ENCODE data around the gene TMIE. TPM values are rescaled to one million over a fixed set of nuclear protein-coding genes. Genes with fewer than 3 reads are reported as not detected.
A peak's percentile ranks its signal among the peaks of the same experiment; 100 is the strongest.

Gene TMIE
- total RNA-seq, 1 donor from 2014 or later, result 0.29 TPM

DNA sequence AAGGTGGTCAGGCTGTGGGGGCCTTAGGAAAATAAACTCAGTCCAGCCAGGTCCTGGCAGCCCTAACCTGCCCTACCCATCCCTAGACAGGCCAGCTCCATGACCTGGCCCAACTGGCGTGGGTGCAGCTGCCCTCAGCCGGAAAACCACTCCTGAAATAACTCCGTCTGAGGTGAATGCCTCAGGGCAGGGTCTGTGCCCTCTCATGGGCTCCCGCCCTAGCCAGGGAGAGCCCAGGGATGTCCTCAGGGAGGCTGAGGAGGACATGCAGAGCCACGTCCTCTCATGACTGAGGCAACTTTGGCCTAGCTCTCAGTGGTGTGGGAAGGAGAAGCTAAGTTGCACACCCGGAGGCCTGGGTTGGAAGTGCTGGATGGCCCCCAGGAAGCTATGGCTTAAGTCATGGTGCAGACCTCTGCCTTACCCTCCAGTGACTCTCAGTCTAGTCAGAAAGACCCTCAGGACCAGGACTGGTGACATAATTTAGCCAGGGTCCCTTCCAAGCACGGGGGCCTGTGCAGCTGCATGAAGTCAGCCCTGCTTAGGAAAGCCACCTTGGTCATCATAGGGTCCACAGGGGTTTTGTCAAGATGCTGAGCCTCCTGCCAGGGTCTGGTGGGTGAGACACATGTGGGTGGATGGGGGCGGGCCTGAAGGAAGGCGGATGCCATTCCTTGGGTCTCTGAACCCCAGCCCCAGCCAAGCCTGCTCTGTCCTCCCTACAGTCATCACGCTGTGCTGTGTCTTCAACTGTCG, 7.4 kb downstream of the TMIE start:
- no peak for DNase-seq (ENCODE audit: low spot score)

DNA sequence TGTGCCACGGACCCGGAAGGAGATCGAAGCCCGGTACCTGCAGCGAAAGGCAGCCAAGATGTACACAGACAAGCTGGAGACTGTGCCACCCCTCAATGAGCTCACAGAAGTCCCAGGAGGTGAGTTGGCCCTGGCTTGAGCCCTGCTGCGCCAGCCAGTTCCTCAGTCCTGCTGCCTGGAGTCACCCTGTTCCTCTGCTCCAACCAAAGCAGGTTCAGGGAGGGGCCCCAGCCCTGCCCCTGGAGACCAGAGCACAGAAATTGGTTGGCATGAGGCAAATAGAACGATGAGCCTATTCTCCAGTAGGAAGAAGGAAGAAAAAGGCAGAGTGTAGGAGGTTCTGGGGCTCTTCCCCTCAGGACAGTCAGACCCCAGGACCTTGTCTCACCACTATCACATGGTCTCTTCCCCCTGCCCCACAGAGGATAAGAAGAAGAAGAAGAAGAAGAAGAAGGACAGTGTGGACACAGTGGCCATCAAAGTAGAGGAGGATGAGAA, 8.0 kb downstream of the TMIE start:
- DNase-seq (ENCODE audit: low spot score), result no peak

DNA sequence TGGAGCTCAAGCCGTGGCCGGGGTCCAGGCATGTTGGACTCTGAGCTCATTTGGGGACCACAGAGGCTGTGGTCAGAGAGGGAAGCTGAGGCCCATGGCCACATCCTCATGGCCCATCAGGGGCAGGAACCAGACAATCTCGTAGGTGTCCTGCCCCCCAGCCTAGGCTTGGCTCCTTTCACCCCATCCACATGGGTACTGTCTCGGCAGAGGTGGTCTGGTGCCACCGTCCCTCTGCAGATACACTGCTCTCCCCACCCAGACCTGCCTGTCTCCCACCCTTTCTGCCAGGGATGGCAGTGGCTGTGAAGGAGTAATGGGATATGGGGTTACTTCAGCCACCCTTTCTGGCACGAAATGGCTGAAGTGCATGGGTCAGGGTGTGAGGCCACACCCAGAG, 8.5 kb downstream of the TMIE start:
- DNase-seq (ENCODE audit: low spot score), result no peak

DNA sequence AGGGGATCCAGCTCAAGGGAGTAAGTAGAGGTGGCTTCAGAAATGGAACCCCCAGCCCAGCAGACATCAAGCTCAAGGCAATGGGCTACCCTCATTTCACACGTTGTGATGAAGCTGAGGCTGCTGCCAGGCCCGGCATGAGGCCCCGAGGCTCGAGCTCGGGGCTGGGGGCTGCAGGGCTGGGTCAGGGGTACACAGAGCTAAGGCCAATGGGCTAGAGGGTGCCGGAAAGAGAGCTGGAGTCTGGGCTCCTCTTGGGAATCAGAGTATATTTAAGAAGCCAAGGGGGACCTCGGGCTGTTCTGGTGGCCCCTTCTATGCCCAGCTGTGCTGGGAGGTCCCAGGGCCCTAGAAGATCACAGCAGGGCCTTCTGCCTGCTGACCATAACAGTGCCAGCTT, 9.0 kb downstream of the TMIE start:
- no peak for DNase-seq (ENCODE audit: low spot score)

DNA sequence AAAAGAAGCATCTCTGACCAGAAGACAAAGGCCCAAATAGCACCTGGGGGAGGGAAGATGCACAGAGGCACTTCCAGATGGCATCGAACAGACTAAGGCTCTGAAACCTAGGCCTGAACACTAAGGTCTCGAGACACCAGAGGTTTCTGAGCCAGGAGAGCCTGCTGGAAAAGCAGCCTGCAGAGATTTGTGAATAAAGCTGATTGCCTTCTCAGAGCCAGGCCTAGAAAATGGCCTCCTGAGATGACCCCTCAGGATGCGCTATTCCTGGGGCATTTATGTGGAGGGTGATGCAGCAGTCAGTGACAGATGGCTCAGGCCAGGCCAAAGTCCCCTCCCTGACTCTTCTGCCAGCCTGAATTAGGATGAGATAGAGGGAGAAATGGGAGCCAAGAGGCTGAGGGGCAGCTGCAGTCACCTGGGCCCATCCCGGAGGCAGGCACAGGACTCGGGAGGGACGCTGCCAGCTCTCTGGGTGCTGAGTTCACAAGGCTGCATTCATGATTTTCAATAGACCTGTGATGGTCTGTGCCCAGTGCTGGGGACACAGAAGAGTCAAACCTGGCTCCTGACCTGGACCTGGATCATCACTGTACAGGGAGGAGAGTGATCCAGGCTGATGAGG, 9.6 kb downstream of the TMIE start:
- no peak for DNase-seq (ENCODE audit: low spot score)

DNA sequence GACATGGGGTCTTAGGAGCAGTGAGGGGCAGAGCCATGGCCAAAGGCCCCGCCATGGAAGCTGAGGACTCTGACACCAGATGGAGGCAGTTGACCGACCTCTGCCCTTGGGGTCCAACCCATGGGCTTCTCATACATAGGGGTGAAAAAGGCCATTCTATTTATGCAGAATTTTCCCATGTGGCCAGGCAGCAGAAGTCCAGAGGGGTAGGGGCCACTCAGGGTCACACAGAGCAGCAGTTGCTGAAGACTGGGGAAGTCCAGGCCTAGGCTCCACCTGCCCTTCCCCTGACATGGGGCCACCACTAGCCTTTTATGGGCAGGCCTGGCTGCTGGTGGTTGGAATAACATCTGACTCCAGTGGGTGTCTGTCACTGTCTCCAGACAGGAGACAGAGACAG, 10.1 kb downstream of the TMIE start:
- DNase-seq (ENCODE audit: low spot score), result no peak

DNA sequence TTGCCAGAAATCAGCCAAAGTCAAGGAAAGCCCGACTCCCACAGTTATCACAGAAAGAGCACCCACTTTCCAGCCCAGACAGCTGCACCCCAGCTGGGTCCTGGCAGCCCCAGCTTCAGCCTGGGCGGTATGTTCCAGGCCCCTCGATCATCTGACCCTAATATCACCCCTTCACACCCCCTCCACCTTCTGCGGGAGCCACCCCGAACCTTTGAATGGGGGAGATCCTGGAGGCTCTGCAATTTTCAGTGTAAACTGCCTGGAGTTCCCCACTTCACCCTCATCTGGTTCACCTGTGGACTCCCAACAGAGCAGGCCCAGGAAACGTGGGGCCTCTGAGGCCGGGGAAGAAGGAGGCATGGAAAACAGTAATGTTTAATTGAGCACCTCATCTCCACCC, 10.6 kb downstream of the TMIE start:
- no peak for DNase-seq (ENCODE audit: low spot score)

DNA sequence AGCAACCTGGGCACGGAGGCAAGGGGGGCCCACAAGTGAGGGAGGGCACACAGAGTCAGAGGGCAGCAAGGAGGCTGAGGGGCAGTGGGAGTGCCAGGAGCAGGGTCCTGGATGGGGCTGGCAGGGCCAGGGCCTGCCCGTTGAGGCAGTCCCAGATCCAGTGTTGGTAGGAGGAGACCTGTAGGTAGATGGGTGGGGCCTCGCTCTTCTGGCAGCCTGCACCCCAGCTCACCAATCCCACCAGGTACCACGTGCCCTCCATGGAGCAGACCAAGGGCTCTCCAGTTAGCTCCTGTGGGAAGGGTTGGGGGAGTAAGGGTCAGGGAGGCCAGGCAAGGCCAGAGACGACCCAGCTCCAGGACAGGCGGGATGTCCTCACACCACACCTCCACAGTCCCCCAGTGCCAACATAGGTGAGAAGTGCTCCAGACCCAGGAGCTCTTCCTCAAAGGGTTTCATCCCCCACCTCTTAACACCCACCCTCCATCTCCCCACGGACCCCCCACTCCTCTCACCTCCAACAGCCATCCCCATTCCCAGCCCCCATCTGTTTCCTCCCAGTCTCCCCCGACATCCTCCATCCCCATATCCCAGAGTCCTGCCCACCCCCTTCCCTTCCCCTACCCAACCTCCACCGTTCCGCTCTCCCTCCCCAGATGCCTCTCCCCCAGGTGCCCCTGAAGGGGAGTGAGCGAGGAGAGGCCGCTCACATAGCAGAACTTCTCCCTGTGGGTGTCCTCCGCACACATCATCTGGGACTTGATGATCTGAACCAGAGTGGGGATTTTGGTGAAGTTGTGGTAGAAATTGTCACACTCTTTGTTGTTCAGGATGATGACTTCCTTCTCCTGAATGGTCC, 11.2 kb downstream of the TMIE start:
- no peak for DNase-seq (ENCODE audit: low spot score)

DNA sequence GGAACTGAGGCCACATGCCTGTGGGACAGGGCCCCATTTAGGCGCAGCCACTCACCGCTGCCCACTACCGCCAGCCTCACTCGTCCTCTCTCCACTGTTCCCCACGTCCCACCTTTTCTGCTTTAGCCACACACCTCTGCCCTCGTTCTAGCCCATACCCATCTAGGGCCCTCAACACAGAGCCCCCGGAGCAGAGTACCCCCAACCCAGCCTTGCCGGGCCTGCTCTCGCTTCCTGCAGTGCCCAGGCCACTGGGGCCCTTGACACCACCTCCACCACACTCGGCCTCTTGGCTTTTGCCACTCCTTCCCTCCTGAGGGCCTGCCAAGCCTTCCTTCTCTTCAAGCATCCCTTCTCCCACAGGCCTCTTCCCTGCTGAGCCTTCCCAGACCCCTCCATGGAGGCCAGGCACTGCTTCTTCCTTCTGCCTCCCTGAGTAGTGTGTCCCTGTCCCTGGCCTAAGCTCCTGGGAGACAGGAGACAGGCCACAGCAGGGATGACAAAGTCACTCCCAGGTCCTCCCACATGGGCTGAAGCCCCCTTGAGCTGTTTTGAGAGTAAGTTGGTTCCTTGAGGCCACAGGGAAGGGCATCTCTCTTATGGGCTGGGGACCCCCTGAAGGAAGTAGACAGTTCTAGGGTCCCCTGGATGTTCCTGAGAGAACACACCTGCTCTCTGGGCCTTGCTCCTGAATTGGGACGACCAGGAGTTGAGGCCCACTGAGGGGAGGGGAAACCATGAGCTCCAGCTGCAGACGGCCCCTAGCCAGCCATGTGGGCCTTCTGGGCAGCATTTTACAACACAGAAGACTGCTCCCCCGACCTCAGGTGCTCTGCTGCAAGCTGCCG, 12.1 kb downstream of the TMIE start:
- no peak for DNase-seq (ENCODE audit: low spot score)

DNA sequence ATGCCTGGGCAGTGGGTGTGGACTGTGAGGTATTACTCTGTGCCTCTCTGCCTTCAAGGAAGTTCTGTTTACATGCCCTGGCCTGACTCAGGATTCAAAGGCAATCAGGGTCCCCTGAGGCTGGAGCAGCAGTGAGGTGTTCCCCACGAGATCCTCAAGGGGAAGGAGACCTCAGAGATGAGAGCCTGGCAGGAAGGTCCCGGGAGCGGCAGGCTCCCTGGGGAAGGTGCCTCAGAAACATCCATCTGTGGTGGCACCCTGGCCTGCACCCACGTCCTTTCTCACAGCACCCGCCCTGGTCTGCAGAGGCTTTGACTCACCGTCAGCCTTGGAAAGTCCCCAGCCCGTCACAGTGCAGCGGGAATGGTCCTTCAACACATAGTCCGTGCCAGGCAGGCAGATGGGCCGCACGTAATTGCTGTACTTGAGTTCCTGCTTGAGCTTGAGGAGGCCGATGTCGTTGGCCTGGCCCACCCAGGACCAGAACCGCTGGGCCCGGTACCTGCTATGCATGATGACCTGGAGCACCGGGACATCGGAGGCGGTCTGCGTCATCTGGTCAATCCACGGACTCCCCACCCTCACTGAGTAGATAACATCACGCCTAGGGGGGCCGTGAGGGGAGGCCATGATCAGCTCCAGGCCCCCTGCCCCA, 12.8 kb downstream of the TMIE start:
- DNase-seq (ENCODE audit: low spot score), result no peak

DNA sequence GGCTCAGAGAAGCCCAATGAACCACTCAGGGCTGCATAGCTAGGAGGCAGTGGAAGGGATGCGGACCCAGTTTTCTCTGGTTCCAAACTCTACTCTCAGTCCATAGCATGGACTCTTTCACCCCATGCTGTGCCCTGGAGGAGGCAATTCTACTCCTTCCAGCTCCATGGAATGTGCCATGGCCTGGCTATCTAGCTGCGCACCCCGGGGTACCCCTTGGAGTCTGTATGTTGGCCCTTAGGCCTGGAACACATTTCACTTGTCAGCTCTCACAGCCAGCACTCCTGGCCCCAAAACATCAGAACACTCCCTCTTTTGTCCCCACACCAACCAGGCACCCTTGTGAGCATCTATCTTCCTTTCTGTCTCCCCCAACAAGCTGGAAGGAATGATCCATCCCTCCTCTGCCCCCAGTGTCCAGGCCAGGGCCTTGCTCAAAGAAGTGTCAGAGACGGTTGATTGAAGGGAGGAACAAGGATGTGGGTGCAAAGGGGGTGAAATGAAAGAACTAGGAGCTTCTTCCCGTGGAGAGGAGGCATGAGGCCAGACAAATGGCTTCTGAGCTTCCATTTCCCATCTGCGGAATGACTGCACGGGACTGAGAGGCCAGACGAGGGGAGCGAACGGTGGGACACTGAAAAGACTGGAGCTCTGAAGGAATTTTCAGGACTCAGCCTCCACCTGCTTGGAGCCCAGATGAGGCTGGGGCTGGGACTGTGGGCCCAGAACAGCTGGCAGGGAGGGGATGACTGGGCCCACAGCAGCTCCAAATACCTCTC, 13.7 kb downstream of the TMIE start:
- DNase-seq (ENCODE audit: low spot score), result no peak

DNA sequence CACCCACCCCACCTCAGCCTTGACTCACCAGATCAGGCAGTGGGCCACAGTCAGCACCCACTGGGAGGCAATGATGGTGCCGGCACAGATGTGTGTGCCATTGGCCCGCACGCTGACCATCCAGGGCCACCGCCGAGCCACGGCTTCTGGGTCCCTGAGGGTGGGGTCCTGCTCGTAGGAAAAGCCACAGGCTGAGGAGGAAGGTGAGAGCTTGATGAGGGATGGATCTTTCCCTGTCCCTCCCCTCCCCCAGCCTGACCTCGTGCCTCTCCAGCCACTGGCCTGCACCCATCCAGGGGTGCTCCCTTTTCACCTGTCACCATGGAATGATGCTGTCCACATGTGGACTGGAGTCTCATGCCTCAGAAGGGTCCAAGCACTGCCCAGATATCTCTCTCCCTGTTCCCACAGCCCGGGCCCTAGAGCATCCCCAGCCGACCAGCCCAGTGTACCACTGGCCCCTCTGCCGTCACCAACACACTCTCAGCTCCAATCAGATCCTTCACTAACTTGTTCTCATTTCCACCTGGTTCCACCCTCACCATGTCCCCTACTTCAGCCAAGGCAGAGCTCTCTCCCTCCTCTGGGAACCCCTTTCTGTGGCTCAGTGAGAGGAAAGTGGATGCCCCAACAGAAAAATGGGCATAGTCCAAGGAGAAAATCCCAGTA, 14.4 kb downstream of the TMIE start:
- no peak for DNase-seq (ENCODE audit: low spot score)

DNA sequence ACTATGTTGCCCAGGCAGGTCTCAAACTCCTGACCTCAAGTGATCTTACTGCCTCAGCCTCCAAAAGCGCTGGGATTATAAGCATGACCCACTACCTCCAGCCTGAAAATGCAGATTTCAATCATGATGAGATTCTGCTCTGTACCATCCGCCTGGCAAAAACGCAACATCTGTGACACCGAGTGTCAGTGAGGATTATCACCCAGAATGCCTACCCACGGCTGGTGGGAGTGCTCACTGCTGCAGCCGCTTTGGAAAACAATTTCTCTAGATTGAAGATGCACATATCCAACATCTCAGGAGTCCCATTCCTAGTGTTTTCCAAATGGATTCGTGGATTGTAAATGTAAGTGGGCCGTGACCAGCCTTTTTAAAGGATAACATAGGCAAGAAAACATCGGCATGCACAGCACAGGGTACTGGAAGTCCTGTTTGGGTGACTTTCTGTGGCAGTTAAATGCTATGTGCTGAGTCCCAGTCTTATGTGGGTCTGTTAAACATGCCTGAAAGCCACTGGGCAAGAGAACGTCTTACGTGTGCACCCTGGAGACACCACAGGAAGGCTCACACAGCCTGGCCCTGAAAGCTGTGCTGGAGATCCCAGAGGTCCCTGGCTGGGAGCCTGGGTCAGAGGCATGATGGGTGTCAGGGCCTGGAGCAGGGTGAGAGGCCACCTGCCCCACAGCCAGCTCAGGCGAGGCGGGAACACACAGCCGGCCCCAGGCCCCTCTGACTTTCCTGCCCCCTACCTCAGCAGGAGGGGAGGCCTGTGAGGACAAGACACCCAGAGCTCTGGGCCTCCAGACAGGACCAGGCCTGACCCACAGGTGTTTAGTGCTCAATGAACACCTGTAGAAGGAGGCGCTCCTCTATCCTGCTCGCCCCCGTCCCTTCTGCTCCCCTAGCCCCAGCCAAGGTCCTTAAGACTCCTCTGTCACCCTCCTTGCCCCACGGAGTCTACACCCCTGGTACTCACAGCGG, 15.6 kb downstream of the TMIE start:
- peak; percentile 5 for DNase-seq (ENCODE audit: low spot score)

DNA sequence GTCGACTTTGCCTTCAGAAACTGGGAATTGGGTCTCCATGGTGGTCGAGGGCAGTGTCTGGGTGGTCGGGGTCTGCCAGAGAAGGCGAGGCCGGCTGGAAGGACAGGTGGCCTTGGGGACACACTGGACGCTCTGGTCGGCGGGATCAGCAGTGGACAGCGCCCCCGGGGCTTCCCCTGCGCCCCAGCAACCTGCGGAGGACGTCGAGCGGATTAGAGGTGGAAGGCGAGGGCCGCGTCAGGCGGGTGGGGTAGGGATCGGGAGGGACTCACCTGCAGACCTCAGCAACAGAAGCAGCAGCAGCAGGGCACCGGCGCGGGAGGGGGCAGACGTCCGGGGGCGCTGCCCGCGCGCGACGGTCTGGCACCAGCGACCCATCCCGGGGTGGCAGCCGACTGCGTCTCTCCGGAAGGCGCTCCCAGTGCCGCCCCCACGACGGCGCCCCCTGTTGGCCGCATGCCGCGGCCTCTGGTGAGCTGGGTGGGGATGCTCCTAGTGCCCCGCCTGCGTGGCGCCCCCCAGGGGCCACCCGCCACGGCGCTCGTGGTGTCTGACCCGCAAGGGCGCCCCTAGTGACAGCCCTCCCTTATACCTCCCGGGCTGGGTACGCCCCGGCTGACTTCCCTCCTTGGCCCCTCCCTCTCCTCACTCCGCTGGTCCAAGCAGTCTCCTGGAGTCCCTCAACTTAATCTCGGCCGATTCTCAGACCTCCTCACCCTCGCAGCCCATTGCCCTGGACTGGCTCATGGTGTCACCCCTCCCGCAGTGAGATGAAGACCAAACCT, 16.4 kb downstream of the TMIE start, which contains the start of gene PRSS50:
Gene PRSS50, minus strand, starts transcription at position 423 of the 785 bp plus-strand sequence. Its CDS starts 45 bp downstream, at position 378.
- peak; percentile 9 for DNase-seq (ENCODE audit: low spot score)

DNA sequence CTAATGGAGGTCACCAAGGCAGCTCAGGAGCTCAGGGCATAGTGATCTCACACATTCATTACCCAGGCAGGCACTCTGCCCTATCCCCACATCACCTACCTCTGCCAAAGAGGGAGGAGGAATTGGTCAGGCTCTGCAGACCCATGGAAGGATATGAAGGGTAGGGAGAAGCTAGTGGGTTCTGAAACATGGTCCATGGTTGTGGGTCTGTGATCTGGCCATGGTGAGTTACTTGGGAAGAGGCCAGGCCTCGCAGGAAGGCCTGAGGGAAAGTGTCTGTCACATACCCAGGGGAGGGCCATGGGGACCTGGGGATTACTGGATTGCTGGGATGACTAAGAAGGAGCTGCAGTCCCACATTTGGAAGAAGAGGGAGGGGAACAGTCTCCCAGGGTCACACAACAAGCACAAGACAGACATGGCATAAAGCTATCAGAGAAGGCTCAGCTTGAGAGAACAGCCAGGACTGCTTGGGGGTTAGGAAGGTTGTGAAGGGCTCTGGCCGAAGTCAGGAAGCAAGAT, 17.9 kb downstream of the TMIE start:
- no peak for DNase-seq (ENCODE audit: low spot score)

DNA sequence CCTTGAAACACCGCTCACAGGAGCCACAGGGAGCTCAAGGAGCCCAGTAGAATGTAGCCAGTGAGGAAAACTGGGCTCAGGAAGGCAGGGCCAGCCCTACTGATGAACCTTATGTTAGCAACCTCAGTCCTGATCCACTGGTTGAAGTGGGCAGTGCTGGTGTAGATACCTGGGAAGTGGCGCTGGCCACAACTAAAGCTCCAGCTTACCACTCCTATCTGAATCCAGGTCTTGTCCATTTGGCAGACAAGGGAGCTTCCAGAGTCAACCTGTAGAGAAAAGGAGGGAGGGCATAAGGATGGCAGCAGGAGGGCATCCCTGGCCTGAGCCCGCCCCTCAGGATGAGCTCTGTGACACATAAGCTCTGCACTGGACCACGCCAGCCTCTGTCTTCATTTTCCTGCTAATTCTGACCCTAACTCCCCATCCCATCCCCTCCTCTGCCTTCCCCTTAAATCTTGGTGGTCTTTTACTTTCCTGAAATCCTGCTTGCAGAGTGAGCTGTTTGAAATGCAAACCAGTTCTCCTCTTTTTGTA, 18.6 kb downstream of the TMIE start:
- DNase-seq (ENCODE audit: low spot score), result no peak

DNA sequence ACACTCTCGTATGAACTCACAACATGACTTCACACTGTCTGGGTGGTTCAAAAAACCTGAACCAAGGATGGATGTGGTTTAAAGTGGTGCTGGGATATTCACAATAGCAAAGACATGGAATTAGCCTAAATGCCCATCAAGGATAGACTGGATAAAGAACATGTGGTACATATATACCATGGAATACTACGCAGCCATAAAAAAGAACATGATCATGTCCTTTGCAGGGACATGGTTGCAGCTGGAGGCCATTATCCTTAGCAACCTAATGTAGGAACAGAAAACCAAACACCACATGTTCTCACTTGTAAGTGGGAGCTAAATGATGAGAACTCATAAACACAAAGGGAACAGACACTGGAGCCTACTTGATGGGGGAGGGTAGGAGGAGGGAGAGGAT, 19.8 kb downstream of the TMIE start:
- no peak for DNase-seq (ENCODE audit: low spot score)

All from mucosa of gallbladder (tissue), 1 donor.